Transverse colon (tissue), 4 donors: Measurements from ENCODE around the gene PLA2G4E. TPM values are rescaled to one million over a fixed set of nuclear protein-coding genes. Genes with fewer than 3 reads are reported as not detected.

Source experiments
- DNase-seq: peaks from one replicate; pipeline ENCODE4 v3.0.0-alpha.2; 2019
- H3K27ac ChIP-seq, 4 donors: fragments of 200-600 bp; sonication (generic); 2 replicates each; pipeline ENCODE4 v1.5.1; 2016 to 2018; ENCODE audit warnings: inconsistent platforms in 4 of 4
- H3K27me3 ChIP-seq: fragments of 200-600 bp; sonication (generic); 2 replicates; pipeline ENCODE4 v1.5.1; 2017; ENCODE audit warnings: inconsistent platforms
- H3K36me3 ChIP-seq, 4 donors: fragments of 200-600 bp; sonication (generic); 2 replicates each; pipeline ENCODE4 v1.5.1; 2017 to 2019; ENCODE audit warnings: inconsistent platforms in 4 of 4
- H3K4me1 ChIP-seq, 4 donors: fragments of 200-600 bp; sonication (generic); 2 replicates each; pipeline ENCODE4 v1.5.1; 2017 to 2020; ENCODE audit warnings: inconsistent platforms in 4 of 4
- H3K4me3 ChIP-seq, 4 donors: fragments of 200-600 bp; sonication (generic); 1 replicate in 1 of 4; 2 replicates in 3 of 4; pipeline versions ENCODE4 v1.5.1 to v1.6.1; 2017 to 2019; ENCODE audit warnings: inconsistent platforms in 4 of 4
- H3K9me3 ChIP-seq, 2 donors: fragments of 200-600 bp; sonication (generic); 2 replicates each; pipeline ENCODE4 v1.5.1; 2017 to 2019; ENCODE audit warnings: inconsistent platforms in 2 of 2
- CTCF ChIP-seq, 5 experiments: fragments of 200-600 bp in 3 of 5; fragments of 450-650 bp in 2 of 5; sonication (generic) in 3 of 5; IDR thresholded peaks; 1 replicate in 2 of 5; 2 replicates in 3 of 5; pipeline ENCODE4 v1.5.1; 2016 to 2017; ENCODE audit warnings: antibody characterized with exemption in 5 of 5, inconsistent platforms in 3 of 5, mild to moderate bottlenecking in 2 of 5, moderate library complexity in 1 of 5
- EP300 ChIP-seq: sonication (generic); formaldehyde crosslinking; IDR thresholded peaks from one replicate; pipeline ENCODE4 v1.6.1; 2017; ENCODE audit warnings: antibody characterized with exemption, low read depth
- POLR2A ChIP-seq: fragments of 450-650 bp; IDR thresholded peaks from one replicate; pipeline ENCODE4 v1.6.1; 2016; ENCODE audit warnings: antibody characterized with exemption, mild to moderate bottlenecking, moderate library complexity
- POLR2AphosphoS5 ChIP-seq, 3 donors: sonication (generic); formaldehyde crosslinking; IDR thresholded peaks; one replicate each; pipeline ENCODE4 v1.6.1; 2016; ENCODE audit warnings: antibody characterized with exemption in 3 of 3
- WGBS, 2 donors: methylation state at CpG; one replicate each; pipeline ENCODE4 v1.1.5; 2018; ENCODE audit warnings: low coverage in 1 of 2; 5-methylcytosine and 5-hydroxymethylcytosine counted together
- in situ Hi-C, 4 donors: fragments of 200-750 bp; cut with MboI; loops; one replicate each; pipeline versions ENCODE4 v1.15.0 to v1.15.1; 2017; ENCODE audit warnings: low sequenced_read_pairs in 3 of 4, low pct_ligation_motif_present in 1 of 4, low pct_unique_long_range_greater_than_20kb in 1 of 4
- intact Hi-C: fragments of 100-400 bp; cut with DNase I; formaldehyde crosslinking; loops from one replicate; pipeline ENCODE4 v1.15.1; 2023; ENCODE audit warnings: low total_unique reads
- total RNA-seq, 4 donors: library from RNA; depleted of rRNA; stranded (reverse); fragments of >200 nt; gene quantifications; one replicate each; pipeline ENCODE4 v1.1.0, GENCODE V29; 2016

PLA2G4E gene
- total RNA-seq, 4 donors from 2014 or later: 0.32 TPM; not detected in 3

DNA sequence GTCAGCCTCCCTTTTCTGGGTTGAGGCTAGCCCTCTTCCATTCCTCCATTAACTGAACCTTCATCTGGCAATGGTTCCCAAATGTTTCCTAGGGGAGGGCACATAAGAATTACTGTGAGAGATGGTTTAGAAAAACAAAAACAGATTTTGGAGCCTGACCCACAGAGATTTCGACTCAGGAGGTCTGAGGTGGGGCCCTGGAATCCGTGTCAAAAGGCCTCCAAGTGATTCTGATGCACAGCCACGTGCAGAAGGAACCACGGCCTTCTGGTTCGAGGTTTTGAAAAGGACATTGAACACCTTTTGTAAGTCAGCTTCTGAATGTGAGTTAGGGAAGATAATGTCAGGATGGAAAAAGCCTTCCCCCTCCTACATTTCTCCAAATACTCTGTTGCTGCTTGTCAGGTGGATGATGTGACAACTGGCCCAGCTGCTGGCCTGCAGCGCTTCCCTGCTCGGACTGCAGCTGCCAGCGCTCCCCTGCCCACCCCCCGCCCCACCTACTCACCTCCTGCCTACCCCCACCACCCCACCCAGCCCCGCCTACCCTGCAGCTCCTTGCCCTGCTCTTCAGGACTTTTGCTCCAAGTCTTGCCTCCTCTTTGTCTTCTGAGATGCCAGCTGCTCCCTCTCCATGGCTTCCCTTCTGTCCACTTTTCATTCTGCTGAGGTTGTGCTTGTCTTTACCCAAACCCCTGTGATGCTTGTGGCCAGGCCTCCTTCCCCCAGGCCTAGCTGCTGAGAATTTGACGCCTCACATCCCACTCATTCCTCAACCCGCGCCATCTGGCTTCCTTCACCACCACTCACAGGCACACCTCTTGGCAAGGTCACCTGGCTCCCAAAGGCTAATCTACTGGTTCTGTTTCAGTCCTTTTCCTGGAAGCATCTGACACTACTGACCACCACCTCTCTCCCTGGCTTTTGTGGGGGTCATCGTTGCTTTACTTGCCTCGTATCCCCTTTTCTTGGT, 55.1 kb downstream of the PLA2G4E start:
- peak; percentile 5 for DNase-seq
- Histone ChIP-seq H3K27me3 (no peaks in the 10 kb centered on the region), H3K4me3 (no peak overlapping the region), H3K9me3 (no peaks in the 10 kb centered on the region), H3K27ac (peak overlapping the region in 1 of 4 donors; percentile 53), H3K4me1 (peaks cover 0 to 74% (median 43%) of the 10 kb centered on the region in 4 donors), H3K36me3 (no peaks in the 10 kb centered on the region)
- 77 to 86% methylated on average over 3 to 15 of the region's 15 CpGs for WGBS, 2 donors
- in situ Hi-C loops (no loop called here), intact Hi-C loops (no loop called here)
- TF ChIP-seq POLR2A: no peak
- no peak for TF ChIP-seq POLR2AphosphoS5 (IDR thresholded peaks at IDR 0.05)
- TF ChIP-seq EP300: no peak
- no peak for TF ChIP-seq CTCF (IDR thresholded peaks at IDR 0.05)

DNA sequence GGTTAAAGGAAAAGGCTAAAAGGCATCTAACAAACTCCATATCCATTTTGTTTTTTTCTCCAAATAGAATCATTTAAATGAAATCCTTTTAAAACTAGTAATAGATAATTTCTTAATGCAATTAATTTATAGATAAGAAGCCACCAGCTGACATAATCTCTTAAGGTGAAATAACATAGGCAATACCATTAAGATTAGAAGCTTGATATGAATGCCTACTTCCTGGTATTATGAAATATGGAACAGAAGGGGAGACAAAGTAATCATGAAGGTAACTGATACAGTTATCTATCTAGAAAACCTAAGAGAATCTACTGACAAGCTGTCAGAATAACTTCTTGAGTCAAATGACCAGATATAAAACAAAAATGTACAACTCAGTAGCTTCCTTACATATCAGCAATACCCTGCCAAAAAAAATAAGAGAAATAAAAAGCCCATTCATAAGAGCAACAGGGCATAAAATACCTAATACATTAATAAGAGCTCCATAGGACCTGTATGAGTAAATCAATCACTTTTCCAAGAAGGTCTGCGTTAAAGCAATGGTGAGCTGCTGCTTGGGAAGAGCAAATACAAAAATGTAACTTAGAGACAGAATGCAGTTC, 59.1 kb downstream of the PLA2G4E start:
- WGBS, 2 donors: 70 to 98% methylated on average over 1 of the region's 1 CpG
- Histone ChIP-seq H3K4me3 (no peak overlapping the region), H3K9me3 (no peaks in the 10 kb centered on the region), H3K4me1 (peaks cover 0 to 60% (median 25%) of the 10 kb centered on the region in 4 donors), H3K27ac (peak overlapping the region; percentile 7 to 75 (median 60)), H3K36me3 (no peaks in the 10 kb centered on the region), H3K27me3 (no peaks in the 10 kb centered on the region)
- in situ Hi-C loops (no loop called here), intact Hi-C loops (no loop called here)
- TF ChIP-seq POLR2A: no peak
- no peak for TF ChIP-seq POLR2AphosphoS5 (IDR thresholded peaks at IDR 0.05)
- TF ChIP-seq EP300: no peak
- no peak for TF ChIP-seq CTCF (IDR thresholded peaks at IDR 0.05)
- no peak for DNase-seq

- Histone ChIP-seq H3K4me3 (no peak overlapping the region), H3K4me1 (peaks cover 0 to 53% (median 23%) of the 10 kb centered on the region in 4 donors), H3K36me3 (no peaks in the 10 kb centered on the region), H3K27ac (peak overlapping the region; percentile 7 to 75 (median 60)), H3K27me3 (no peaks in the 10 kb centered on the region), H3K9me3 (no peaks in the 10 kb centered on the region)
- no peak for DNase-seq
- intact Hi-C loops (no loop called here), in situ Hi-C loops (no loop called here)
- 37 to 42% methylated on average over 2 of the region's 2 CpGs for WGBS, 2 donors
- TF ChIP-seq CTCF (IDR thresholded peaks at IDR 0.05) (no peak), EP300 (no peak), POLR2A (no peak), POLR2AphosphoS5 (IDR thresholded peaks at IDR 0.05) (no peak)
Measured at GRCh38 chr15:41961001-41961518, 59.8 kb downstream of the PLA2G4E start.

DNA sequence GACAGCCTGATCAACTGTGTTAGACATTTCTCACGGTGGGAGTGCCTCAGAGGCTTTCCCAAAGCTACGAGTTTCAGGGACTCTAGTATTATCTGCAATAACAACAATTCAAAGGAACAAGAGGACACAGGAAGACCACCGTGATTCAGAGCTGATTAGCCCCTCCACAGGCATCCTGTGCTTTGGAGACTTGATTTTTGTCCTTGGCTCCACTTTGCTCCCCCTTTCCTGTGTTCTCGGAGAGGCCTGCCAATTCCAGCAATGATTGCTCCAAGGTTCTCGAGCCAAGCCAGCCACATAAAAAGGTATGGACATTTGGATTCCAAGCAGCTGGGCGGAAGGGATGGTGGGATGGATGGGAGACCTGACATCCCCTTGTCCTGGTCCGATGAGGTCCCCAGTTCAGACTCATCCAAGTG, 62.8 kb downstream of the PLA2G4E start:
- Histone ChIP-seq H3K27ac (peak overlapping the region; percentile 7 to 46 (median 33)), H3K36me3 (peaks cover 0 to 8% (median 2%) of the 10 kb centered on the region in 4 donors), H3K4me1 (peaks cover 0 to 41% (median 21%) of the 10 kb centered on the region in 4 donors), H3K4me3 (no peak overlapping the region), H3K9me3 (no peaks in the 10 kb centered on the region), H3K27me3 (no peaks in the 10 kb centered on the region)
- in situ Hi-C loops: no loop called here
- intact Hi-C loops: no loop called here
- no peak for DNase-seq
- TF ChIP-seq POLR2A: no peak
- no peak for TF ChIP-seq CTCF (IDR thresholded peaks at IDR 0.05)
- no peak for TF ChIP-seq POLR2AphosphoS5 (IDR thresholded peaks at IDR 0.05)
- TF ChIP-seq EP300: no peak
- WGBS, 2 donors: 82 to 90% methylated on average over 2 to 7 of the region's 7 CpGs
